B cell (primary cell): ENCODE measurements around the gene LATS2. TPM values are rescaled to one million over a fixed set of nuclear protein-coding genes. Genes with fewer than 3 reads are reported as not detected.

Source experiments
- ATAC-seq: fragments of 200-7000 bp; cut with Tn5 transposase; one replicate; pipeline ENCODE4 v1.10.0; 2021; ENCODE audit warnings: low read depth, mild to moderate bottlenecking, moderate number of reproducible peaks, moderate library complexity
- CTCF ChIA-PET: fragments of 350-600 bp; sonication (Branson Sonifier 250); formaldehyde crosslinking; loops from one replicate; lab custom pipeline; 2021; ENCODE audit warnings: antibody characterized with exemption, inconsistent platforms; lab: Charles Lee
- POLR2A ChIA-PET: fragments of 350-600 bp; sonication (Branson Sonifier 250); formaldehyde crosslinking; loops from one replicate; lab custom pipeline; 2021; ENCODE audit warnings: antibody characterized with exemption; lab: Charles Lee
- DNase-seq: peaks from one replicate; pipeline ENCODE4 v3.0.0; 2013
- H2AFZ ChIP-seq: 2 replicates; pipeline ENCODE4 v1.6.1; 2012; ENCODE audit warnings: mild to moderate bottlenecking, low read depth, low read length; ENCODE audit not compliant: insufficient read depth, poor library complexity, severe bottlenecking
- H3K27ac ChIP-seq, 2 donors: 1 replicate in 1 of 2; 2 replicates in 1 of 2; pipeline ENCODE4 v1.5.1; 2012 to 2013; ENCODE audit warnings: low read length in 2 of 2, mild to moderate bottlenecking in 2 of 2, moderate library complexity in 1 of 2
- H3K27me3 ChIP-seq, 4 experiments: fragments of 200-600 bp in 1 of 4; sonication (generic) in 1 of 4; replicated peaks in 1 of 4; 1 replicate in 2 of 4; 2 replicates in 2 of 4; pipeline versions ENCODE4 v1.6.1 to v1.7.0; 2013 to 2016; ENCODE audit warnings: low read length in 3 of 4, mild to moderate bottlenecking in 2 of 4, mixed read lengths in 1 of 4, moderate library complexity in 1 of 4; ENCODE audit not compliant: insufficient read depth in 4 of 4, control insufficient read depth in 3 of 4; ENCODE audit errors: control extremely low read depth in 1 of 4
- H3K36me3 ChIP-seq, 2 experiments: replicated peaks in 1 of 2; 1 replicate in 1 of 2; 2 replicates in 1 of 2; pipeline versions ENCODE4 v1.6.1 to v1.7.1; 2013; ENCODE audit warnings: low read length in 1 of 2; ENCODE audit not compliant: insufficient read depth in 2 of 2, control insufficient read depth in 1 of 2; ENCODE audit errors: control extremely low read depth in 1 of 2, extremely low read depth in 1 of 2
- H3K4me1 ChIP-seq, 2 donors: fragments of 200-600 bp in 1 of 2; sonication (generic) in 1 of 2; 1 replicate in 1 of 2; 2 replicates in 1 of 2; pipeline versions ENCODE4 v1.5.1 to v1.6.1; 2013 to 2017; ENCODE audit warnings: low read length in 2 of 2; ENCODE audit not compliant: control insufficient read depth in 2 of 2, insufficient read depth in 2 of 2
- H3K4me2 ChIP-seq: replicated peaks from 2 replicates; pipeline ENCODE3; 2012; ENCODE audit warnings: mild to moderate bottlenecking, low read depth, low read length; ENCODE audit not compliant: poor library complexity, severe bottlenecking
- H3K4me3 ChIP-seq, 5 experiments: fragments of 200-600 bp in 1 of 5; sonication (generic) in 1 of 5; 1 replicate in 3 of 5; 2 replicates in 2 of 5; pipeline versions ENCODE4 v1.5.1 to v1.7.0; 2011 to 2016; ENCODE audit warnings: low read length in 4 of 5, mild to moderate bottlenecking in 4 of 5, low read depth in 2 of 5, control low read depth in 1 of 5, moderate library complexity in 1 of 5; ENCODE audit not compliant: insufficient read depth in 1 of 5; ENCODE audit errors: control extremely low read depth in 1 of 5, extremely low read depth in 1 of 5
- H3K79me2 ChIP-seq: fragments of 200-600 bp; sonication (generic); one replicate; pipeline ENCODE4 v1.6.0; 2016; ENCODE audit warnings: low read length; ENCODE audit not compliant: control insufficient read depth, insufficient read depth
- H3K9ac ChIP-seq: fragments of 200-600 bp; sonication (generic); 2 replicates; pipeline ENCODE4 v1.6.1; 2017; ENCODE audit warnings: mild to moderate bottlenecking, low read length, moderate library complexity
- H3K9me3 ChIP-seq, 3 donors: one replicate each; pipeline versions ENCODE4 v1.6.1 to v1.7.1; 2013; ENCODE audit warnings: low read length in 2 of 3; ENCODE audit not compliant: control insufficient read depth in 2 of 3, insufficient read depth in 1 of 3; ENCODE audit errors: control extremely low read depth in 1 of 3
- H4K20me1 ChIP-seq: 2 replicates; pipeline ENCODE4 v1.6.0; 2012; ENCODE audit warnings: mild to moderate bottlenecking, low read length; ENCODE audit not compliant: insufficient read depth, control insufficient read depth, poor library complexity, severe bottlenecking
- H3K27ac Mint-ChIP-seq: one replicate; pipeline ENCODE4 v1.8.0; 2021; ENCODE audit warnings: mixed read lengths
- H3K27me3 Mint-ChIP-seq: one replicate; pipeline ENCODE4 v1.8.0; 2021; ENCODE audit warnings: mixed read lengths
- H3K4me1 Mint-ChIP-seq: one replicate; pipeline ENCODE4 v1.8.0; 2021; ENCODE audit warnings: mixed read lengths
- H3K4me3 Mint-ChIP-seq: one replicate; pipeline ENCODE4 v1.8.0; 2021; ENCODE audit warnings: mixed read lengths
- H3K9me3 Mint-ChIP-seq: one replicate; pipeline ENCODE4 v1.8.0; 2022; ENCODE audit warnings: mixed read lengths; ENCODE audit not compliant: insufficient read depth
- CTCF ChIP-seq: fragments of 200-600 bp; IDR thresholded peaks from one replicate; pipeline ENCODE4 v1.8.0; 2022; ENCODE audit warnings: antibody characterized with exemption, mild to moderate bottlenecking
- EZH2 ChIP-seq: IDR thresholded peaks from 2 replicates; pipeline ENCODE4 v1.6.1; 2012; ENCODE audit warnings: borderline replicate concordance, low read depth, mild to moderate bottlenecking, moderate library complexity, low read length; ENCODE audit not compliant: insufficient read depth, poor library complexity, severe bottlenecking
- WGBS: methylation state at CpG from one replicate; pipeline ENCODE4 v1.1.5; 2013; ENCODE audit warnings: missing lambda C conversion rate; ENCODE audit not compliant: insufficient coverage; 5-methylcytosine and 5-hydroxymethylcytosine counted together
- intact Hi-C: fragments of 100-400 bp; cut with micrococcal nuclease; formaldehyde crosslinking; loops from one replicate; pipeline ENCODE4 v1.10.0; 2022
- polyA plus RNA-seq: library from polyadenylated mRNA; depleted of rRNA; stranded (reverse); fragments of >200 nt; gene quantifications from 2 replicates; pipeline ENCODE4 v1.2.3, GENCODE V29; 2012
- total RNA-seq, 2 donors: library from RNA; stranded (reverse); fragments of 120-200 nt in 1 of 2; gene quantifications; 1 replicate in 1 of 2; 2 replicates in 1 of 2; pipeline versions ENCODE4 v1.2.3 to v1.2.4, GENCODE V29; 2013 to 2022

The LATS2 gene
- total and polyA plus RNA-seq, 2 donors (not counting 1 experiment from before 2014, with no cell fraction given): 1.9 to 2.7 TPM

GRCh38 chr13:21066946-21067345, 5.6 kb upstream of the LATS2 start:
- ATAC-seq: no peak
- Mint-ChIP-seq H3K27ac (no peak overlapping the region), H3K4me1 (peaks cover 3% of the 10 kb centered on the region), H3K27me3 (peaks cover 19% of the 10 kb centered on the region), H3K4me3 (no peak overlapping the region), H3K9me3 (no peaks in the 10 kb centered on the region)
- TF ChIP-seq CTCF: no peak
- no peak for TF ChIP-seq EZH2
- Histone ChIP-seq H3K9me3 (no peaks in the 10 kb centered on the region), H3K36me3 (no peaks in the 10 kb centered on the region), H3K4me2 (no peak overlapping the region), H3K4me3 (no peak overlapping the region), H3K4me1 (peaks cover 0 to under 1% of the 10 kb centered on the region in 2 donors), H3K27me3 (peaks cover 0 to 9% (median under 1%) of the 10 kb centered on the region in 4 experiments), H4K20me1 (no peaks in the 10 kb centered on the region), H3K79me2 (no peaks in the 10 kb centered on the region), H2AFZ (no peak overlapping the region), H3K27ac (no peak overlapping the region), H3K9ac (no peak overlapping the region)
- ChIA-PET CTCF (no interaction called here), POLR2A (no interaction called here)
- intact Hi-C loops: no loop called here
- DNase-seq: no peak
- WGBS: 92% methylated on average over 2 of the region's 4 CpGs

DNA sequence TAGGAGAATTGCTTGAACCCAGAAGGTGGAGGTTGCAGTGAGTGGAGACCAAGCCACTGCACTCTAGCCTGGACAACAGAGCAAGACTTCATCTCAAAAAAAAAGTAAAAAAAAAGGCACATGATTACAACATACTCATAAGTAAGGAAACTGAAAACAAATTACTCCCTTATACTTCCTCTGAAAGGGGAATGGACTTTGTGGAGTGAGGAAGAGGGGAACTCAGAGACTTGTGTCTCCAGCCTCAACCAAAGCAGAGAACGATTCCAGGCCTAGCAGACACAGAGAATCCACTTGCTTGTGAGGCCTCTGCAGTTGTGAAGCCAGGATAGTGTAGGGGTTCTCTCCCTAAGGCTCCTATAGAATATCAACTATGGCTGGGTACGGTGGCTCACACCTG, 4.3 kb upstream of the LATS2 start:
- ChIA-PET POLR2A (no interaction called here), CTCF (no interaction called here)
- Mint-ChIP-seq H3K27ac (no peak overlapping the region), H3K4me1 (peaks cover 6% of the 10 kb centered on the region), H3K27me3 (peaks cover 18% of the 10 kb centered on the region), H3K9me3 (no peaks in the 10 kb centered on the region), H3K4me3 (no peak overlapping the region)
- TF ChIP-seq CTCF: no peak
- no peak for TF ChIP-seq EZH2
- no peak overlapping the region for H2AFZ ChIP-seq
- H3K9ac ChIP-seq: no peak overlapping the region
- H3K9me3 ChIP-seq: no peaks in the 10 kb centered on the region
- DNase-seq (no peak), ATAC-seq (no peak)
- intact Hi-C loops: no loop called here
- peaks cover 0 to 5% of the 10 kb centered on the region in 2 donors for H3K4me1 ChIP-seq
- no peaks in the 10 kb centered on the region for H3K79me2 ChIP-seq
- no peak overlapping the region for H3K27ac ChIP-seq
- peaks cover 0 to 9% (median 2%) of the 10 kb centered on the region in 4 experiments for H3K27me3 ChIP-seq
- H3K4me2 ChIP-seq: no peak overlapping the region
- H3K36me3 ChIP-seq: no peaks in the 10 kb centered on the region
- WGBS: 100% methylated on average over 2 of the region's 2 CpGs
- H4K20me1 ChIP-seq: no peaks in the 10 kb centered on the region
- H3K4me3 ChIP-seq: no peak overlapping the region
